Right lobe of liver (tissue), 4 donors: ENCODE measurements around the gene SLC39A9.

Experiments
- POLR2A ChIP-seq: fragments of 450-650 bp; IDR thresholded peaks from one replicate; pipeline ENCODE4 v1.6.1; 2017; ENCODE audit warnings: antibody characterized with exemption, mild to moderate bottlenecking
- TF ChIP-seq, protein P1 (sequence below), 4 donors: fragments of 200-600 bp in 3 of 4; fragments of 450-650 bp in 1 of 4; IDR thresholded peaks; one replicate each; pipeline versions ENCODE4 v1.5.1 to v1.8.0; 2016 to 2022; ENCODE audit warnings: antibody characterized with exemption in 4 of 4, mild to moderate bottlenecking in 2 of 4
- donor health status: DM: no; HTN: no; CAD: no.
- donor health status: DM: no; HTN: no; CAD: no.
- donor health status: DM: no; HTN: yes; CAD: no.

GRCh38 chr14:69428289-69428998 is 30.0 kb downstream of the SLC39A9 start:
- TF ChIP-seq, protein P1, sequence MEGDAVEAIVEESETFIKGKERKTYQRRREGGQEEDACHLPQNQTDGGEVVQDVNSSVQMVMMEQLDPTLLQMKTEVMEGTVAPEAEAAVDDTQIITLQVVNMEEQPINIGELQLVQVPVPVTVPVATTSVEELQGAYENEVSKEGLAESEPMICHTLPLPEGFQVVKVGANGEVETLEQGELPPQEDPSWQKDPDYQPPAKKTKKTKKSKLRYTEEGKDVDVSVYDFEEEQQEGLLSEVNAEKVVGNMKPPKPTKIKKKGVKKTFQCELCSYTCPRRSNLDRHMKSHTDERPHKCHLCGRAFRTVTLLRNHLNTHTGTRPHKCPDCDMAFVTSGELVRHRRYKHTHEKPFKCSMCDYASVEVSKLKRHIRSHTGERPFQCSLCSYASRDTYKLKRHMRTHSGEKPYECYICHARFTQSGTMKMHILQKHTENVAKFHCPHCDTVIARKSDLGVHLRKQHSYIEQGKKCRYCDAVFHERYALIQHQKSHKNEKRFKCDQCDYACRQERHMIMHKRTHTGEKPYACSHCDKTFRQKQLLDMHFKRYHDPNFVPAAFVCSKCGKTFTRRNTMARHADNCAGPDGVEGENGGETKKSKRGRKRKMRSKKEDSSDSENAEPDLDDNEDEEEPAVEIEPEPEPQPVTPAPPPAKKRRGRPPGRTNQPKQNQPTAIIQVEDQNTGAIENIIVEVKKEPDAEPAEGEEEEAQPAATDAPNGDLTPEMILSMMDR (IDR thresholded peaks at IDR 0.05) = no peak
- TF ChIP-seq POLR2A = no peak
